Measurements from ENCODE around the gene EEF2K. TPM values are rescaled to one million over a fixed set of nuclear protein-coding genes. Genes with fewer than 3 reads are reported as not detected.

Gene EEF2K
- total and polyA plus RNA-seq, 2 of the 13 experiments (the other 11 are each of a cell fraction or from before 2014, with no cell fraction given) = 22.0 to 23.8 TPM

GRCh38 chr16:22190081-22190775 is 15.8 kb upstream of the EEF2K start (continued):
- TF ChIP-seq HBP1 (CRISPR knock-in tag; IDR thresholded peaks at IDR 0.05; ENCODE audit: low read depth) (peak; percentile 80), ISX (CRISPR knock-in tag; conservative IDR thresholded peaks at IDR 0.05) (peak; percentile 71; the same call in 1 of the 2 replicates), ZNF816 (CRISPR knock-in tag; IDR thresholded peaks at IDR 0.05; ENCODE audit: borderline replicate concordance) (no peak), ZNF703 (CRISPR knock-in tag; IDR thresholded peaks at IDR 0.05; ENCODE audit: borderline replicate concordance) (no peak), KDM3A (CRISPR knock-in tag; IDR thresholded peaks at IDR 0.05; ENCODE audit: low read depth) (peak; percentile 80; the same call in 1 of the 2 replicates), KDM1A (CRISPR knock-in tag; IDR thresholded peaks at IDR 0.05) (no peak), DR1 (CRISPR knock-in tag; IDR thresholded peaks at IDR 0.05) (no peak), MYNN (CRISPR knock-in tag; IDR thresholded peaks at IDR 0.05; ENCODE audit: low read depth) (peak; percentile 60; the same call in 1 of the 2 replicates), GMEB1 (CRISPR knock-in tag; IDR thresholded peaks at IDR 0.05; ENCODE audit: borderline replicate concordance) (peak; percentile 77), SMYD3 (CRISPR knock-in tag; IDR thresholded peaks at IDR 0.05) (no peak), CHD2 (IDR thresholded peaks at IDR 0.05; ENCODE audit: low read depth, low read length) (no peak), NFIB (CRISPR knock-in tag; IDR thresholded peaks at IDR 0.05; ENCODE audit: borderline replicate concordance) (no peak), MBNL3 (CRISPR knock-in tag; conservative IDR thresholded peaks at IDR 0.05) (no peak), USF2 (IDR thresholded peaks at IDR 0.05; ENCODE audit: low read depth, low read length) (no peak), USF2 (CRISPR knock-in tag; IDR thresholded peaks at IDR 0.05; ENCODE audit: borderline replicate concordance) (no peak), KAT8 (CRISPR knock-in tag; IDR thresholded peaks at IDR 0.05) (peak; percentile 73), SATB2 (CRISPR knock-in tag; IDR thresholded peaks at IDR 0.05) (0 out of 2 replicates have a peak, but pooled peaks have one; percentile 81), CBX1 (IDR thresholded peaks at IDR 0.05; ENCODE audit: low read depth) (peak; percentile 94), PAX8 (CRISPR knock-in tag; IDR thresholded peaks at IDR 0.05; ENCODE audit: borderline replicate concordance) (peak; percentile 77), ZSCAN29 (CRISPR knock-in tag; conservative IDR thresholded peaks at IDR 0.05) (0 out of 2 replicates have a peak, but pooled peaks have one; percentile 79)
- TF ChIP-seq, protein P1, sequence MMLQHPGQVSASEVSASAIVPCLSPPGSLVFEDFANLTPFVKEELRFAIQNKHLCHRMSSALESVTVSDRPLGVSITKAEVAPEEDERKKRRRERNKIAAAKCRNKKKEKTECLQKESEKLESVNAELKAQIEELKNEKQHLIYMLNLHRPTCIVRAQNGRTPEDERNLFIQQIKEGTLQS (CRISPR knock-in tag; IDR thresholded peaks at IDR 0.05) = peak; percentile 50
- TF ChIP-seq, protein P2, sequence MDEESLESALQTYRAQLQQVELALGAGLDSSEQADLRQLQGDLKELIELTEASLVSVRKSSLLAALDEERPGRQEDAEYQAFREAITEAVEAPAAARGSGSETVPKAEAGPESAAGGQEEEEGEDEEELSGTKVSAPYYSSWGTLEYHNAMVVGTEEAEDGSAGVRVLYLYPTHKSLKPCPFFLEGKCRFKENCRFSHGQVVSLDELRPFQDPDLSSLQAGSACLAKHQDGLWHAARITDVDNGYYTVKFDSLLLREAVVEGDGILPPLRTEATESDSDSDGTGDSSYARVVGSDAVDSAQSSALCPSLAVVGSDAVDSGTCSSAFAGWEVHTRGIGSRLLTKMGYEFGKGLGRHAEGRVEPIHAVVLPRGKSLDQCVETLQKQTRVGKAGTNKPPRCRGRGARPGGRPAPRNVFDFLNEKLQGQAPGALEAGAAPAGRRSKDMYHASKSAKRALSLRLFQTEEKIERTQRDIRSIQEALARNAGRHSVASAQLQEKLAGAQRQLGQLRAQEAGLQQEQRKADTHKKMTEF (CRISPR knock-in tag; IDR thresholded peaks at IDR 0.05) = peak; percentile 81

Data from HepG2 (cell line).